GM21526 (cell line): ENCODE results near the gene AZGP1.
"Not testable (repeated sequence)": the region's sequence is repeated elsewhere in the genome, so short reads cannot be mapped to it uniquely, and the experiment has no call there.

ENCODE experiments used
- ATAC-seq: cut with Tn5 transposase; IDR thresholded peaks from one replicate; pipeline ENCODE4 v1.9.1; 2021; ENCODE audit warnings: moderate library complexity; ENCODE audit not compliant: unreplicated experiment, low FRiP score

Gene AZGP1

GRCh38 chr7:99954643-99955042 lies 21.2 kb downstream of the AZGP1 start:
- ATAC-seq, result not testable (repeated sequence)

GRCh38 chr7:99953649-99954048 lies 22.2 kb downstream of the AZGP1 start:
- no peak for ATAC-seq

GRCh38 chr7:99952649-99953048 lies 23.2 kb downstream of the AZGP1 start:
- not testable (repeated sequence) for ATAC-seq

GRCh38 chr7:99950819-99951218 lies 25.0 kb downstream of the AZGP1 start:
- ATAC-seq, result not testable (repeated sequence)

GRCh38 chr7:99949645-99950228 lies 26.1 kb downstream of the AZGP1 start:
- ATAC-seq, result no peak

GRCh38 chr7:99947608-99948007 lies 28.2 kb downstream of the AZGP1 start:
- no peak for ATAC-seq

GRCh38 chr7:99944497-99945070 lies 31.2 kb downstream of the AZGP1 start:
- ATAC-seq, result no peak

- no peak for ATAC-seq
Observed at GRCh38 chr7:99943641-99944496, 32.0 kb downstream of the AZGP1 start.

- no peak for ATAC-seq
Observed at GRCh38 chr7:99938296-99938695, 37.5 kb downstream of the AZGP1 start.

GRCh38 chr7:99935009-99935408 lies 40.8 kb downstream of the AZGP1 start:
- not testable (repeated sequence) for ATAC-seq

- no peak for ATAC-seq
Observed at GRCh38 chr7:99930376-99930775, 45.5 kb downstream of the AZGP1 start.

- no peak for ATAC-seq
Observed at GRCh38 chr7:99929730-99930053, 46.1 kb downstream of the AZGP1 start.

- no peak for ATAC-seq
Observed at GRCh38 chr7:99928994-99929729, 46.7 kb downstream of the AZGP1 start, which contains the start of gene GJC3. TSS of gene GJC3 (minus strand) at chr7:99929620. CDS start at chr7:99929620, 0 bp downstream.

GRCh38 chr7:99928188-99928587 lies 47.6 kb downstream of the AZGP1 start:
- ATAC-seq, result no peak

- ATAC-seq, result no peak
Observed at GRCh38 chr7:99927536-99927935, 48.3 kb downstream of the AZGP1 start.

- no peak for ATAC-seq
Observed at GRCh38 chr7:99926321-99926720, 49.5 kb downstream of the AZGP1 start.

- no peak for ATAC-seq
Observed at GRCh38 chr7:99923200-99923599, 52.6 kb downstream of the AZGP1 start.

GRCh38 chr7:99920149-99920548 lies 55.7 kb downstream of the AZGP1 start:
- no peak for ATAC-seq

- ATAC-seq, result no peak
Observed at GRCh38 chr7:99919814-99920112, 56.1 kb downstream of the AZGP1 start.

GRCh38 chr7:99918959-99919813 lies 56.6 kb downstream of the AZGP1 start, which contains the start of gene TRIM4:
TSS of gene TRIM4 (minus strand) at chr7:99919530. CDS start at chr7:99919401, 129 bp downstream.
- ATAC-seq, result peak; percentile 92
